Hematopoietic multipotent progenitor cell treated with erythropoietin and hydrocortisone succinate and interleukin-3 and kit ligand, for 6 days (in vitro differentiated cells): ENCODE data around the gene C6orf141.
"Not testable (repeated sequence)": the region's sequence is repeated elsewhere in the genome, so short reads cannot be mapped to it uniquely, and the experiment has no call there.

Source experiments
- DNase-seq: peaks from one replicate; pipeline ENCODE4 v3.0.0-alpha.2; 2015

Gene C6orf141

DNA sequence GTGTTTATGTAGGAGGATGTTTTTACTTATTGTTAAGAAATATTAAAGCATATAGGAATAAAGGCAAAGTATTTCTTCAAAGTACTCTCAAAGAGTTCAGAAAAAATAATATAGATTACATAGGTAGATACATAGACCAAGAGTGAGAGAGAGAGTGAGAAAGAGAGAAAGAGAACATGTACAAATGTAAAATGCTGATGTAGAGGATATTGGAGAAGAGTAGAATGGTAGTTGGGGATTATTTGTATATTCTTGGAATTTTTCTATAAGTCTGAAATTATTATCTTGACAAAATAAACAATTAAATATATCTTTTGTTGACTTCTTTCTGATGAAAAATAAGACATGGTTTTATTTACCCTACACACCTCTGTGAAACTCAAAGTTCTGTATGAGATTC is 29.2 kb downstream of the C6orf141 start:
- DNase-seq: no peak

DNA sequence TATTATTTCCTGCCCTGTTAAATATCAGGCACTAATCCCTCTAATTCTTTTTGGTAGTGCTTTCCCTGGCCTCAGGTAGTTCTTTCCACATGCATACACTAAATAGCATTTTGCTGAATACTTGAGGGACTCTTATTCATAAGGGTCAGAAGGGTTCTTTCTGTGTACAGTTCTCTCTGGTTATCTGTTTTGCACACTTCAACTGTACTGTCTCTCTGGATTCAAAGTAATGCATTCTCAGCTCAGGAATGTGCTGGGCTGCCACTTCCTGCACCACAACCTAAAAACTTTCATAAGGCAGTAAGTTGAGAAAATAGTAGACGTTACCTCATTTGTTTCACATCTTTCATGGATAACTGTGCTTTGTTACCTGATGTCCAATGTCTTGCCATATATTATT is 32.1 kb downstream of the C6orf141 start:
- DNase-seq: no peak

DNA sequence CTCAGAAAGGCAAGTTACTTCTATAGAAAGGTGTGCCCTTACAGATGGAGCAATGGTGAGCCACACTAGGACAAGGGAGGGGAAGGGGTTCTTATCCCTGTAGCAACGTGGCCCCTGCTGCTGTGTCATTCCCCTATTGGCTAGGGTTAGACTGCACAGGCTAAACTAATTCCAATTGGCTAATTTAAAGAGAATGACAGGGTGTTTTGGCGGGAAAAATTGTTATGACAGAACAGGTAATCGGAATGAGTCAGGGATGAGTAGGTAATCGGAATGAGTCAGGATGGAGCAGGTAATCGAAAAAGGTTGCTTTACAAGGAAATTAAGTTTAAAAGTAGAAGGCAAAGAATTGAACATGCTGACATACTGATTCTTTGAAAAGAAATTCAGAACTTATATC is 36.8 kb downstream of the C6orf141 start:
- DNase-seq: not testable (repeated sequence)
